Testis (tissue), 2 donors: ENCODE results near the gene DHRS4.

Source experiments
- CTCF ChIP-seq, 3 experiments: fragments of 450-650 bp in 2 of 3; fragments of 200-600 bp in 1 of 3; sonication (generic) in 1 of 3; IDR thresholded peaks; one replicate each; pipeline ENCODE4 v1.5.1; 2016 to 2019; ENCODE audit warnings: antibody characterized with exemption in 3 of 3, mild to moderate bottlenecking in 2 of 3, moderate library complexity in 1 of 3
- POLR2A ChIP-seq: fragments of 450-650 bp; IDR thresholded peaks from one replicate; pipeline ENCODE4 v1.6.1; 2017; ENCODE audit warnings: antibody characterized with exemption, mild to moderate bottlenecking, moderate library complexity

GRCh38 chr14:23930742-23931141 lies 22.8 kb upstream of the DHRS4 start:
- TF ChIP-seq CTCF (IDR thresholded peaks at IDR 0.05), result no peak
- no peak for TF ChIP-seq POLR2A
